GM19395 (cell line): ENCODE data around the gene ACSL3.
"Not testable (repeated sequence)": the region's sequence is repeated elsewhere in the genome, so short reads cannot be mapped to it uniquely, and the experiment has no call there.

Experiments used
- ATAC-seq: cut with Tn5 transposase; IDR thresholded peaks from one replicate; pipeline ENCODE4 v1.9.1; 2021; ENCODE audit warnings: mild to moderate bottlenecking, moderate library complexity; ENCODE audit not compliant: unreplicated experiment

ACSL3 gene

GRCh38 chr2:222860740-222861410 is at the start of gene ACSL3:
Gene ACSL3, plus strand, starts transcription at chr2:222861036. Its CDS starts 47,737 bp downstream, at chr2:222908773.
- peak; percentile 96 for ATAC-seq

DNA sequence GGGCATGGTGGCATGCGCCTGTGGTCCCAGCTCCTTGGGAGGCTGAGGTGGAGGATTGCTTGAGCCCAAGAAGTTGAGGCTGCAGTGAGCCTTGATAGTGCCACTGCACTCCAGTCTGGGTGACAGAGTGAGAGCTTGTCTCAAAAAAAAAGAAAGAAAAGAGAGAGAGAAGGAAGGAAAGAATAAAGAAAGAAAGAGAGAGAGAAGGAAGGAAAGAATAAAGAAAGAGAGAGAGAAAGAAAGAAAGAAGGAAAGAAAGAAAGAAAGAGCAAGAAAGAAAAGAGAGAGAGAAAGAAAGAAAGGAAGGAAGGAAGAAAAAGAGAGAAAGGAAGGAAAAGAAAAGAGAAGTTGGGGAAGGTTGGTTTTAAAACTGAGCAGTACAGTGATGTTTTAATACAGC is 49.0 kb upstream of the ACSL3 start:
- no peak for ATAC-seq

GRCh38 chr2:222813177-222813843 is 47.5 kb upstream of the ACSL3 start:
- ATAC-seq = peak; percentile 94

DNA sequence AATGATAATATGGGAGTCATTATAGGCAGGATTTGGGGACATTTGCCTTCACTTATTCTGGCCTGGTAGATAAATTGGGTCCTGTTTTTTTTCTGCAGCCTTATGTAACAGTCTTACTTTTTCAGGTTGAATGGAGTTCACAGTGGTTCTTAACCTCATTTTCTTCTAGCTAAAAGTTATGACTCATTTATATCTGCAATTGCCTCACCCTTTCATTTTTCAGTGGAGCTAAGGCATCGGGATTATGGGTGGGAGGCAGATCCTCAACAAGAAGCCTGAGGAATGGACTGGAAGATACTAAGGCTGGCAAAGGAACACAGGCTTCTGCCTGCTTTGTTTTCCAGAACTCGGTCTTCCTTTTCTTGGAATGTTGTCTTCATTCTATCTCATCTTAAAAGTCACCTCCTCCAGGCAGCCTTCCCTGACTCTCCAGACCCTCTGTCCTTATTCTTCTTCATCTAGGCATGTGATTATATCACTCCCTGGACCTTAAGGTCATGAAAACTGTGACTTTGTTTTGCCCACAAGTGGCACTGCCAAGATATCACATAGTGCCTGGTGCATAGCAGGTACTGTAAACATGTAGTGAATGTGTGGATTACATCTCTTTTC is 41.0 kb upstream of the ACSL3 start:
- ATAC-seq = no peak

GRCh38 chr2:222823183-222823930 is 37.5 kb upstream of the ACSL3 start:
- no peak for ATAC-seq

GRCh38 chr2:222825031-222825430 is 35.8 kb upstream of the ACSL3 start:
- ATAC-seq = no peak

DNA sequence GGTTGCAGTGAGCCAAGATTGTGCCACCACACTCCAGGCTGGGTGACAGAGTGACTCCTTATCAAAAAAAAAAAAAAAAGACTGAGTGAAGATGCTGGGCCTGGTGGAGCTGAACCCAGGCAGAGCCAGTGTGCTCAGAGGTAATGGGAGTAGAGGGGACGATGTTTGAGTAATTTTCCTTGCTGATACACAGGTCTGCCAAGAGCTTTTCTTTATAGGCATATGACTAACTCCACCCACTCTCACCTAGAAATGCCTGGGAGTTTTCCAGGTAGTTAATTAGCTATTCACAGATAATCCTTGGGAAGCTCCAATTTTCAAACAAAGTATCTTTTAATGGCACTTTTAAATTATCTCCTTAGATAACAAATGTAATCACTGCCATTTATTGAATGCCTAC is 33.4 kb upstream of the ACSL3 start:
- ATAC-seq = no peak

GRCh38 chr2:222828572-222828971 is 32.3 kb upstream of the ACSL3 start:
- no peak for ATAC-seq

- ATAC-seq = no peak
Measured at GRCh38 chr2:222830164-222830563, 30.7 kb upstream of the ACSL3 start.

GRCh38 chr2:222833410-222833809 is 27.4 kb upstream of the ACSL3 start:
- ATAC-seq = no peak

- ATAC-seq = no peak
Measured at GRCh38 chr2:222835143-222835822, 25.6 kb upstream of the ACSL3 start.

DNA sequence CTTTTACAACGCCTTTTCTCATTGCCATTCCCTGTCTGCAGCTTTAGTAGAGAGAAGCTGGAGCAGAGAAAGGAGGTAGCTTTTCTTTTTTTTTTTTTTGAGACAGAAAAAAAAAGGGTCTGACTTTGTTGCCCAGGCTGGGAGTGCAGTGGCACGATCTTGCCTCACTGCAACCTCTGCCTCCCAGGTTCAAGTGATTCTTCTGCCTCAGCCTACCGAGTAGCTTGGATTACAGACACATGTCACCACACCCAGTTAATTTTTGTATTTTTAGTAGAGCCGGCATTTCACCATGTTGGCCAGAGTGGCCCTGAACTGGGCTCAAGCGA is 25.0 kb upstream of the ACSL3 start:
- no peak for ATAC-seq

DNA sequence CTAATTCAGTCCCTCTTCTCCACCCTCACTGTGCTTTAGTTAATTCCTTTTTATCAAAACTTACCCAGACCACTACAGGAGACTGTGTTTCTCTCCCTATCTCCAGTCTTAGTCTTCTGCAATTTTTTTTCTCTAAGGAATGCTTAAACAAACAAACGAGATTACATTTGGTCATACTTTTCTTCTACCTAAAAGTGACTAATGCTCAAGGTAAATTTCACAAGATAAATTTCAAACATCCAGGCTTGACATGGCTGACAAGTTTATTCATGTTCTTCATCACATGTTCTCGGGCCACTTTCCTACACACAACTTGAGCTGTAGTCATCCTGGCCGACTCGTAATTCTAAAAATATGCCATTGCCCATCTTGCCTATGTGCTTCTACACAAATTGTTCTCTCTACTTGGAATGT is 23.2 kb upstream of the ACSL3 start:
- no peak for ATAC-seq

DNA sequence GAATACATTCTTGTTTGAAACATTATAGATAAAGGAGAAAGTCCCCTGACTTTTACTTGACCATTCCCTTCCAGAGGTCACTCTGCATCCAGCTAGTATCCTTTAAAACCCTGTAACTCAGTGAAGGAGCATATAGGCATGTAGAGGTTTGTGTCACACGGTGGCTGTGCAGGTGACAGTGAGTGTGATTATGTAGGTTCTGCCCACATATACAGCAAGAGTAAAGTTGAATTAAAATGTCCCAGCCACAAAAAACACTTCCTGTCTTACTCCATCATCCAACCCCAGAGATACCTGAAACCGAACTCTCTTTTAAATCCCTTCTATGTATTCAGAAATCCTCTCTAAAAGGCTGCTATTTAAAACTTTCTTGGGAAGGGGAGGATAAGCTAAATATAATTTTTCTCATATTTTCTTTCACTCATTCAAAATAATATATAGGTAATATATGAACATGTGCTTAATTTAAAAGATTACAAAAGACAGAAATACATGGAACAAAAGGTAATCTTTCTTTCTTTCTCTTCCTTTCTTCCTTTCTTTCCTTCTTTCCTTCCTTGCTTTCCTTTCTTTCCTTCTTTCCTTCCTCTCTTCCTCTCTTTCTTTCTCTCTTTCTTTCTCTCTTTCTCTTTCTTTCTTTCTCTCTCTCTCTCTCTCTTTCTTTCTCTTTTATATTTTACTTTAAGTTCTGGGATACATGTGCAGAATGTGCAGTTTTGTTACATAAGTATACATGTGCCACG is 20.6 kb upstream of the ACSL3 start:
- no peak for ATAC-seq

GRCh38 chr2:222842491-222843174 is 18.2 kb upstream of the ACSL3 start:
- ATAC-seq = no peak

GRCh38 chr2:222844323-222844722 is 16.5 kb upstream of the ACSL3 start:
- ATAC-seq = no peak

- ATAC-seq = not testable (repeated sequence)
Measured at GRCh38 chr2:222845314-222845713, 15.5 kb upstream of the ACSL3 start.

- ATAC-seq = no peak
Measured at GRCh38 chr2:222846003-222846402, 14.8 kb upstream of the ACSL3 start.

- ATAC-seq = not testable (repeated sequence)
Measured at GRCh38 chr2:222848031-222848430, 12.8 kb upstream of the ACSL3 start.

GRCh38 chr2:222848862-222849261 is 12.0 kb upstream of the ACSL3 start:
- no peak for ATAC-seq
